HG02678 (cell line): Measurements from ENCODE around the gene LRIT3.
"Not testable (repeated sequence)": the region's sequence is repeated elsewhere in the genome, so short reads cannot be mapped to it uniquely, and the experiment has no call there.

Source experiments
- ATAC-seq: cut with Tn5 transposase; IDR thresholded peaks from one replicate; pipeline ENCODE4 v1.9.1; 2021; ENCODE audit warnings: mild to moderate bottlenecking, moderate library complexity; ENCODE audit not compliant: unreplicated experiment

The LRIT3 gene

DNA sequence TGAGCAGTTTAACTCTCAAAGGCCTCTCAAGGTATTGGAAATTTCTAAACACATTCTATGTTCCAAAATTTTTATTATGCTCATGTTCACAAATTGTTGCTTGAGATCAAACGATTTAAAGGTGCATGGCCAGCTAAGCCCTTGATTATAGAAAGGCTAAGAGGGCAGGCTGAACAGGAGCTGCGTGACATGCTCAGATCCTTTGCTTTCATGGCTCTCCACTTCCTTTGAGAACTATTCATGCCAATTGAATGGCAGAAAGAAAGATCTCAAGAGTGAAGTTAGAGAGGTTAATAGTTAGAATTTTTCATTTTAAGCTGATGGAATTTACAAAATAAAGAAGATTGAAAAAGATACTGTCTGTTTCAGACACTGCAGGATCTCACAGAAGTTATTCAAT lies 594 bp downstream of the LRIT3 start:
- no peak for ATAC-seq

GRCh38 chr4:109850601-109851000 lies 2.7 kb downstream of the LRIT3 start:
- ATAC-seq: no peak

DNA sequence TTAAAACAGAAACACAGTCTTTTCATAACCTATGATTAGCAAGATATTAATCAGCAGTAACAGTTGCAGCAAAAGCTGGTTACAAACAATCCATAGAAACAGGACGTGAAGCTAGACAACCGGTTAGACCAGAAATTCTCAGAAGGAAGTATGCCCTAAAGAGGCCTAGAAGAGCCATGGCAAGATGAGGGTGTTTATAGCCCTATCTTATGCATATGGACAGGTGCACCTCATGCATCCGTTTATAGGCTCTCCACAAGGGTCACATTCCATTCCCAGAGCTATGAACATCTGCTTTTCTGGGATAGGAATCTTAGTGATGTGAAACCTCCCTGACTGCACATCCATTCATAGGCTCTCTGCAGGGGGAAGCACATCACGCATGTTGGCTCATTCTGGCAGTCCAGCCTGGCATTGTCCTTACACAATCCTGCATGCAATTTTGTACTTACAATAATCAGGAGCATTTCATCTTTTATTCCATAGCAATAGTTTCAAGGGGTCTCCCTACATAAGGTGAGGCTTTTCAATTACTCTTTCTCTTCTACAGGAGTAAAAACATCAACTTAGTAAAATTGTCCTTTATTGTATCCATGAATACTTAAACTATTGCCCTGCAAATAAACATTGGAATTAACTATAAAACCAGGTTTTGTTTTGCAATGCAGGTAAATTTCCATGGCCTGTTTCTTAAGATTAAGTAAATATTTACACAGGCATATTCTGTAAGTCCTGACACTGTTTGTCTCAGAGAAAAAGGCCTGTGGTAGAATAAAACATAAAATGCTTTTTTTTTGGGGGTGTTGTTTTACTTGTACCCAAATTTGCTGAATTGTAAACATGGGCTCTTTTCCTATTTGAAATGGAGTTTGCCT lies 11.8 kb downstream of the LRIT3 start:
- not testable (repeated sequence) for ATAC-seq

DNA sequence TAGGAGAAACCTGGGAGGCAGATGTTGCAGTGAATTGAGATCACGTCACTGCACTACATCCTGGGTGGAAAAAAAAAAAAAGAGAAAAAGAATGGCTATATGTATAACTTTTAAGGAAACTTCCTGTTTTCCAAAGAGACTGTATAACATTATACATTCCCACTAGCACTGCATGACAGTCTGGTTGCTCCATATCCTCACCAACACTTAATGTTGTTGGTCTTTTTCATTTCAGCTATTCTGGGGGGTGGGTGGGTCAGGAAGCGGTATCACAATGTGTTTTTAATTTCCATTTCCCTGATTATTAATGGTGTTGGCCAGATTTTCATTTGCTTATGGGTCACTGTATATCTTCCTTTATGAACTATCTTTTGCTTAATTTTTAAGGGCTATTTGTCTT lies 13.4 kb downstream of the LRIT3 start:
- ATAC-seq: no peak

DNA sequence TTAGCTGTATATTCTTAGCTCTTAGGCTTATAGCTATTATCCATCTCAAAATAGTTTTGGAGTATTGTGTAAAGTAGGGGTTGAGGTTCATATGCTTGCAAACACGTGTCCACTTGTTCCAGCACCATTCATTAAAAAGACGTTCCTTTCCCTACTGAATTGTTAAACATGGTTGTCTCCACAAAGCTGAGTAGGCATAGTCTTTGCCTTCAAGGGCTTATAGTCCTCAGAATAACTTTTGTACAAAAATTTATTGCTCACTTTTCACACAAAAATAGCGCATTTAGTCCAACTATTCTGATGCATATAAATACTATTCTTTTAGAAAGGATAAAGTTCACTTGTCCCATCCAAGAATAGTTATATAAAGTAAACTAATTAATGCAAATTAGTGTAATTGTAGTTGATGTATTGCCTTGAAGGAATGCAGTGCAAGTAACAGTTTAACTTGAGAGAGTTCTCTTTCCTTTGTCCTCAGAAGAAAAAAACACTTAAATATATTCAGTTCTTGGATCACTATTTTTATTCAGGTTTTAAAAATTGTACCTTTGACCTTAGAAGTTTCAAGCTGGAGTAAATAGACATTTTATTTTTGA lies 14.1 kb downstream of the LRIT3 start:
- ATAC-seq: no peak

GRCh38 chr4:109864134-109864533 lies 16.2 kb downstream of the LRIT3 start:
- ATAC-seq: no peak

GRCh38 chr4:109870061-109870460 lies 22.2 kb downstream of the LRIT3 start:
- no peak for ATAC-seq

- ATAC-seq: no peak
These were observed 24.2 kb downstream of the LRIT3 start for GRCh38 chr4:109872065-109872464.

GRCh38 chr4:109872950-109873656 lies 25.2 kb downstream of the LRIT3 start:
- ATAC-seq: no peak

DNA sequence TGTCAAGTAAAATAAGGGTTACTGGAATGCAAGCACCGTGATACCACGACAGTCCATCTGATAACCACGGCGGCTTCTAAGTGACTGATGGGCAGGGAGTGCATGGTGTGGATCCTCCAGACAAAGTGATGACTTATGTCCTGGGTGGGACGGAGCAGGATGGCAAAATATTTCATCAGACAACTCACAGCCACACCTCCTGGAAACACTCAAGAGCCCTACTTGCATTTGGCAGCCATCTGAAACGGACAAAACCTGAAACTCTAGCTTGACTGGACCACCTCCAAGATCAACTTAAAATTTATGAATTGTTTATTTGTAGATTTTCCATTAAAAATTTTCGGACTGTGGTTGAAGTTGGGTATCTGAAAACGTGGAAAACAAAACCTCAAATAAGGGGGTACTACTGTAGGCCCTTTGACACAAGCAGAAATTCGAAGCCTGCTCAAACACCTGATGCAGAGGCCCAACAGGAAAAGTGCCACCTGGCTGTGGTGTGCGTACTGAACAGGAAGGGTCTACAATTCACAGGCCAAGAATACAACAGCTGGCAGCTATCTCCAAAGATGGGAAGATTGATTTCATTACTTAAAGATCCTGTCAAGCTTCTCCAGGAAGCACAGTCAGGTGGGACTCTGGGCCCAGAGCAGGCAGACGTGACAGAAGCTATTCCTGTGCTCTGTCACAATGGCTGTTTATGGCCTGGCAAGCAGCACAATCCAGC lies 26.0 kb downstream of the LRIT3 start:
- ATAC-seq: no peak

DNA sequence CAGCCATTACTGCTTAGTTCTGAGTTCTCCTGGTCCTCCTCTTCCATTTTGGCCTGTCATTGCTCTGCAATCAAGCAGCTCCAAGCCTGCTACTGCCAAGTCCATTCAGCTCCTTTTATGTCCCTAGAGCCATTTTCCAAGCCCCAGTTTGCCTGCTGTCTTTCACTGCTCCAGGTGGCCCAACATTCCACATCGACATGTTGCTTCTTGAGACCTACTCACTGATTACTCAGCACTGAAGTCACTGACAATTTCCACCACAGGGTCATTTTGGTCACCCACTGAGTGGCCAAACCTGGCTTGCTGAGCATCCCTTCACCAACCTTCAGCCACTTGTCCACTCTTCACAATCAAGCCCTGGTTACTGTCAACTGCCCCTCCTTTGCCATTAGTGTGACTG lies 27.2 kb downstream of the LRIT3 start:
- ATAC-seq: no peak

DNA sequence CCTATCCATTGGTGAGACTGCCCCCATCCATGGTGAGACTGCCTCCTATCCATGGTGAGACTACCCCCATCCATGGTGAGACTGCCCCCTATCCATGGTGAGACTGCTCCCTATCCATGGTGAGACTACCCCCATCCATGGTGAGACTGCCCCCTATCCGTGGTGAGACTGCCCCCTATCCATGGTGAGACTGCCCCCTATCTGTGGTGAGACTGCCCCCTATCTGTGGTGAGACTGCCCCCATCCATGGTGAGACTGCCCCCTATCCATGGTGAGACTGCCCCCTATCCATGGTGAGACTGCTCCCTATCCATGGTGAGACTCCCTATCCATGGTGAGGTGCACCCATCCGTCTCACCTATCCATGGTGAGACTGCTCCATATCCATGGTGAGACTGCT lies 27.6 kb downstream of the LRIT3 start:
- ATAC-seq: not testable (repeated sequence)

DNA sequence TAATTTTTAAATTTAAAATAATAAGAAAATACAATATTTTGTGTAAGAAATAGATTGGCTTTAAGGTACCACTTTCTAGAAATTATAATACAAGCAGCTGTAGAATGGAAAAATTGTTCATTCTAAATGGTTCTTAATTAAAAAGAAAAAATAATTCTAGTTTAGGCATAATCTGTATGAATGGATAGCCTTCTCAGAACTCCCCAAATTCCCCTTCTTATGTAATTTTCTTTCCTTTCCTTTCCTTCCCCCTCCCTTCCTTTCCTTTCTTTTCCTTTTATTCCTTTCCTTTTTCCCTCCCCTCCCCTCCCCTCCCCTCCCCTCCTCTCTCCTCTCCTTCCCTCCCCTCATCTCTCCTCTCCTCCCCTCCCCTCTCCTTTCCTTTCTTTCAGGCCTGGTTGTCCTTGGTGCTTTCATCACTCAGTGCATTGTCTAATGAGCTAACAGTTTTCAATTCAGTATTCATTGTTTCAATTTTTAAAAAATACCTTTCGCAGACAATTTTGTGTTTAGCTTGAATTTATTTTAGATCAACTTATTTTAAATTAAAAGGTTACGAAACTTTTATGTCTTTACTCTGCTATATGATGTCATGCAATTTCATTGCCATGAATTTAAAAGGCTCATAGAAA lies 28.8 kb downstream of the LRIT3 start:
- ATAC-seq: no peak

GRCh38 chr4:109877400-109877799 lies 29.5 kb downstream of the LRIT3 start:
- peak; percentile 67 for ATAC-seq

- ATAC-seq: no peak
These were observed 30.4 kb downstream of the LRIT3 start for GRCh38 chr4:109878355-109878754.

GRCh38 chr4:109879081-109879480 lies 31.2 kb downstream of the LRIT3 start:
- ATAC-seq: no peak

GRCh38 chr4:109879636-109880314 lies 31.9 kb downstream of the LRIT3 start:
- ATAC-seq: no peak

- ATAC-seq: no peak
These were observed 38.4 kb downstream of the LRIT3 start for GRCh38 chr4:109886303-109886702.

GRCh38 chr4:109887071-109887470 lies 39.2 kb downstream of the LRIT3 start:
- no peak for ATAC-seq

DNA sequence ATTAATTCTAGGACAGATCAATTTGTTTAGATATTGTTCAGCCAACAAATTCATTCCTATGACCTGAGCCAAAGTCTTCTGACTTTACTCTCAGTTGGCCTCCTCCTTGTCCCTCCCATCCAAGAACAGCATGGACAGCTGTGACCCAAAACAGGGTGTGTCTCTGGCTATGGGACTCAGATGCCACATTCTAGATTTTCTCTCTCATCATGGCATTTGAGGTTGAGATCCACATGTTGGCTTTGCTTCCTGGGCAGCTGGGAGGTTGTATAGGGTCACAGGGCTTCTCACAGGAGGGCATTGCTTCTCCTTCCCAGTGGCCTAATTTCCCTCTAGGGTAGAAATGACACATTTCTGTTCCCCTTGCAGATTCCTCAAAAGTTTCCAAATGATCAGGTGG lies 42.2 kb downstream of the LRIT3 start:
- no peak for ATAC-seq
